Neuronal stem cell (in vitro differentiated cells): ENCODE data around the gene RGS14.

Experiments used
- DNase-seq: peaks from one replicate; pipeline ENCODE4 v3.0.0-alpha.2; 2013; ENCODE audit warnings: low spot score
- H2AFZ ChIP-seq: one replicate; pipeline ENCODE4 v1.6.1; 2013; ENCODE audit warnings: mild to moderate bottlenecking, low read length, inconsistent platforms
- H2AK5ac ChIP-seq: 2 replicates; pipeline ENCODE4 v1.6.1; 2013; ENCODE audit warnings: low read depth, mild to moderate bottlenecking, inconsistent platforms, low read length, moderate library complexity, mixed read lengths
- H2BK120ac ChIP-seq: 2 replicates; pipeline ENCODE4 v1.6.1; 2013; ENCODE audit warnings: low read depth, mild to moderate bottlenecking, inconsistent platforms, low read length, moderate library complexity, mixed read lengths
- H2BK12ac ChIP-seq: one replicate; pipeline ENCODE4 v1.6.1; 2013; ENCODE audit warnings: low read length, inconsistent platforms
- H2BK15ac ChIP-seq: 2 replicates; pipeline ENCODE4 v1.6.1; 2013; ENCODE audit warnings: mild to moderate bottlenecking, low read length, inconsistent platforms, mixed read lengths
- H2BK5ac ChIP-seq: one replicate; pipeline ENCODE4 v1.6.1; 2013; ENCODE audit warnings: inconsistent platforms, mild to moderate bottlenecking, low read length, moderate library complexity
- H3K14ac ChIP-seq: one replicate; pipeline ENCODE4 v1.6.1; 2013; ENCODE audit warnings: low read length, inconsistent platforms
- H3K18ac ChIP-seq: 2 replicates; pipeline ENCODE4 v1.6.1; 2013; ENCODE audit warnings: low read length, inconsistent platforms
- H3K23ac ChIP-seq: 2 replicates; pipeline ENCODE4 v1.6.1; 2013; ENCODE audit warnings: low read depth, mild to moderate bottlenecking, mixed read lengths, low read length, inconsistent platforms; ENCODE audit not compliant: poor library complexity
- H3K27ac ChIP-seq: replicated peaks from 3 replicates; pipeline ENCODE4 v1.5.1; 2013; ENCODE audit warnings: low read length, inconsistent platforms
- H3K27me3 ChIP-seq, 3 experiments: 2 replicates each; pipeline ENCODE4 v1.6.1; 2013; ENCODE audit warnings: low read length in 3 of 3, mild to moderate bottlenecking in 2 of 3, inconsistent platforms in 1 of 3, low read depth in 1 of 3, mixed read lengths in 1 of 3, moderate library complexity in 1 of 3; ENCODE audit not compliant: control insufficient read depth in 3 of 3, insufficient read depth in 3 of 3
- H3K36me3 ChIP-seq, 2 donors: replicated peaks in 1 of 2; 2 replicates each; pipeline ENCODE4 v1.6.1; 2013; ENCODE audit warnings: low read length in 2 of 2; ENCODE audit not compliant: control insufficient read depth in 2 of 2, insufficient read depth in 2 of 2
- H3K4ac ChIP-seq: 2 replicates; pipeline ENCODE4 v1.6.1; 2013; ENCODE audit warnings: inconsistent platforms, mild to moderate bottlenecking, low read length, moderate library complexity
- H3K4me1 ChIP-seq, 2 donors: 1 replicate in 1 of 2; 2 replicates in 1 of 2; pipeline ENCODE4 v1.6.1; 2013; ENCODE audit warnings: low read length in 2 of 2, low read depth in 1 of 2; ENCODE audit not compliant: control insufficient read depth in 2 of 2, insufficient read depth in 1 of 2
- H3K4me2 ChIP-seq: one replicate; pipeline ENCODE4 v1.6.1; 2013; ENCODE audit warnings: mild to moderate bottlenecking, low read length, inconsistent platforms; ENCODE audit not compliant: insufficient read depth, poor library complexity, severe bottlenecking
- H3K4me3 ChIP-seq, 2 donors: 2 replicates each; pipeline ENCODE4 v1.5.1; 2013; ENCODE audit warnings: low read length in 2 of 2, mild to moderate bottlenecking in 2 of 2, inconsistent platforms in 1 of 2, moderate library complexity in 1 of 2
- H3K79me1 ChIP-seq: one replicate; pipeline ENCODE4 v1.6.1; 2013; ENCODE audit warnings: low read depth, mild to moderate bottlenecking, inconsistent platforms, low read length, moderate library complexity
- H3K9ac ChIP-seq: one replicate; pipeline ENCODE4 v1.6.1; 2013; ENCODE audit warnings: mild to moderate bottlenecking, low read depth, low read length, inconsistent platforms; ENCODE audit not compliant: poor library complexity
- H3K9me3 ChIP-seq, 2 donors: replicated peaks in 1 of 2; 2 replicates each; pipeline versions ENCODE3 to v1.6.1; 2013; ENCODE audit warnings: low read length in 2 of 2, mild to moderate bottlenecking in 2 of 2, inconsistent platforms in 1 of 2, low read depth in 1 of 2, mixed read lengths in 1 of 2, moderate library complexity in 1 of 2; ENCODE audit not compliant: control insufficient read depth in 2 of 2, insufficient read depth in 1 of 2
- H4K8ac ChIP-seq: one replicate; pipeline ENCODE4 v1.6.1; 2013; ENCODE audit warnings: low read depth, mild to moderate bottlenecking, inconsistent platforms, low read length, moderate library complexity
- H4K91ac ChIP-seq: one replicate; pipeline ENCODE4 v1.6.1; 2013; ENCODE audit warnings: low read length, low read depth, mild to moderate bottlenecking, inconsistent platforms; ENCODE audit not compliant: poor library complexity
- WGBS, 2 donors: extraction: QIAGEN DNeasy Blood & Tissue Kit; methylation state at CpG; one replicate each; pipeline ENCODE4 v1.1.7; 2013; ENCODE audit warnings: missing lambda C conversion rate in 2 of 2, mixed read lengths in 1 of 2; ENCODE audit not compliant: insufficient read length in 2 of 2, insufficient replicate concordance in 1 of 2; ENCODE audit errors: extremely low coverage in 2 of 2; 5-methylcytosine and 5-hydroxymethylcytosine counted together

The RGS14 gene

GRCh38 chr5:177355162-177355867 lies 2.4 kb upstream of the RGS14 start:
- H4K91ac ChIP-seq = no peak overlapping the region

GRCh38 chr5:177355868-177356168 lies 1.9 kb upstream of the RGS14 start:
- no peak overlapping the region for H3K4ac ChIP-seq
- H2BK120ac ChIP-seq = no peak overlapping the region
- H2AK5ac ChIP-seq = no peak overlapping the region
- H3K18ac ChIP-seq = no peak overlapping the region
- no peak overlapping the region for H2BK15ac ChIP-seq
- no peak overlapping the region for H3K4me2 ChIP-seq
- no CpG with 5 or more reads among the region's 1 CpG for WGBS, 2 donors
- H4K91ac ChIP-seq = no peak overlapping the region
- no peaks in the 10 kb centered on the region for H3K36me3 ChIP-seq
- H3K9me3 ChIP-seq = no peaks in the 10 kb centered on the region
- no peak for DNase-seq
- H3K27me3 ChIP-seq = peaks cover 0 to 12% (median 0%) of the 10 kb centered on the region in 3 experiments
- no peak overlapping the region for H4K8ac ChIP-seq
- H3K4me3 ChIP-seq = no peak overlapping the region
- H3K14ac ChIP-seq = no peak overlapping the region
- no peak overlapping the region for H2BK5ac ChIP-seq
- no peak overlapping the region for H3K27ac ChIP-seq
- H2BK12ac ChIP-seq = no peak overlapping the region
- H3K79me1 ChIP-seq = peaks cover 6% of the 10 kb centered on the region
- H3K4me1 ChIP-seq = peaks cover 4 to 32% of the 10 kb centered on the region in 2 donors
- H3K9ac ChIP-seq = no peak overlapping the region
- H3K23ac ChIP-seq = no peak overlapping the region
- no peak overlapping the region for H2AFZ ChIP-seq

More at GRCh38 chr5:177355162-177355867, 2.4 kb upstream of the RGS14 start:
- Histone ChIP-seq H2BK120ac (no peak overlapping the region), H2BK5ac (no peak overlapping the region), H3K4ac (no peak overlapping the region), H2BK12ac (no peak overlapping the region), H3K4me3 (no peak overlapping the region), H2AFZ (no peak overlapping the region), H2BK15ac (no peak overlapping the region), H3K79me1 (peaks cover 6% of the 10 kb centered on the region), H4K8ac (no peak overlapping the region), H2AK5ac (no peak overlapping the region), H3K36me3 (no peaks in the 10 kb centered on the region), H3K23ac (no peak overlapping the region), H3K27me3 (peaks cover 0 to 12% (median 0%) of the 10 kb centered on the region in 3 experiments), H3K18ac (no peak overlapping the region), H3K4me2 (no peak overlapping the region), H3K9ac (no peak overlapping the region), H3K14ac (no peak overlapping the region), H3K4me1 (peaks cover 7 to 36% of the 10 kb centered on the region in 2 donors), H3K27ac (no peak overlapping the region), H3K9me3 (no peaks in the 10 kb centered on the region)
- DNase-seq = no peak
- WGBS, 2 donors = no CpG with 5 or more reads among the region's 1 CpG

DNA sequence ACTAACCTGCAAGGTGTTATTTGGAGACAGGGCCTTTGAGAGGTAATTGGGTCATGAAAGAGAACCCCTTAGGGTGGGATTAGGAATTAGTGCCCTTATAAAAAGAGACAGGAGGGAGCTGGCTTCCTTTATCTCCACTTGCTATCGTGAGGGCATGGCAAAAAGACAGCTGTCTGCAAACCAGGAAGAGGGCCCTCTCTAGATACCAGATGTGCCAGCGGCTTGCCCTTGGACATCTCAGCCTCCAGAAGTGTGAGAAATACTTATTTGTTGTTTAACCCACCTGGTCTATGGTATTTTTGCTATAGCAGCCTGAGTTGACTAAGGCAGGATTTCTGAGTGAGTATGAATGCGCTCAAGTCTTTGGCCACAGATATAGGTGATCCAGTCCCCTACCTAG lies 978 bp upstream of the RGS14 start:
- Histone ChIP-seq H4K8ac (no peak overlapping the region), H4K91ac (no peak overlapping the region), H3K18ac (no peak overlapping the region), H3K9ac (no peak overlapping the region), H3K4me3 (no peak overlapping the region), H3K23ac (peak overlapping the region; percentile 23), H2BK15ac (no peak overlapping the region), H2BK120ac (no peak overlapping the region), H2BK12ac (no peak overlapping the region), H3K14ac (no peak overlapping the region), H3K27ac (no peak overlapping the region), H3K4me1 (peaks cover 2 to 32% of the 10 kb centered on the region in 2 donors), H2AK5ac (no peak overlapping the region), H3K79me1 (no peaks in the 10 kb centered on the region), H2AFZ (no peak overlapping the region), H3K4ac (no peak overlapping the region), H3K27me3 (peaks cover 0 to 12% (median 4%) of the 10 kb centered on the region in 3 experiments), H3K4me2 (no peak overlapping the region), H3K36me3 (no peaks in the 10 kb centered on the region), H2BK5ac (no peak overlapping the region), H3K9me3 (no peaks in the 10 kb centered on the region)
- no peak for DNase-seq
- WGBS, 2 donors = no CpG with 5 or more reads among the region's 3 CpGs

DNA sequence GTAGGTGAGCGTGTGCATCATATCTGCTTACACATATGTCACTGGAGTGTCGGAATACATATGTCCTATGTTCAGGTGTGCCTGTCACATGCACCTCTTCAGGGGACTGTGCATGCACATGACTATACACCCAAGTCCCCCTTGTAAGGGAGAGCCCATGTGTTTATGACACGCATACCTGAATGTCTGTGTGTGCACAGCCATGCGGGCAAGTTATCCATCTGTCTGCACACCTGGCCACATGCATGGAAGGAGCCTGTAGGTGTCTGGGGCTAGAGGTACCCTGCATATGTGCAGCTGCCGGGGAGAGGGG lies 622 bp upstream of the RGS14 start:
- peaks cover 2 to 32% of the 10 kb centered on the region in 2 donors for H3K4me1 ChIP-seq
- no peak overlapping the region for H3K18ac ChIP-seq
- no peak overlapping the region for H3K27ac ChIP-seq
- no peak overlapping the region for H2AK5ac ChIP-seq
- H4K8ac ChIP-seq = no peak overlapping the region
- no peak overlapping the region for H2BK120ac ChIP-seq
- no peak overlapping the region for H3K14ac ChIP-seq
- H2BK5ac ChIP-seq = no peak overlapping the region
- no peak overlapping the region for H2BK12ac ChIP-seq
- DNase-seq = no peak
- H2BK15ac ChIP-seq = peak overlapping the region; percentile 19
- no peaks in the 10 kb centered on the region for H3K9me3 ChIP-seq
- H3K4me3 ChIP-seq = no peak overlapping the region
- H3K36me3 ChIP-seq = no peaks in the 10 kb centered on the region
- no peak overlapping the region for H4K91ac ChIP-seq
- H3K9ac ChIP-seq = peak overlapping the region; percentile 64
- peaks cover 0 to 12% (median 5%) of the 10 kb centered on the region in 3 experiments for H3K27me3 ChIP-seq
- H3K4me2 ChIP-seq = no peak overlapping the region
- peak overlapping the region; percentile 23 for H3K23ac ChIP-seq
- no peak overlapping the region for H3K4ac ChIP-seq
- H3K79me1 ChIP-seq = no peaks in the 10 kb centered on the region
- H2AFZ ChIP-seq = peak overlapping the region; percentile 85
- WGBS, 2 donors = no CpG with 5 or more reads among the region's 5 CpGs
